ENCODE measurements around the gene BMP7.

The BMP7 gene

GRCh38 chr20:57187068-57187634 lies 79.3 kb downstream of the BMP7 start:
- no peak for DNase-seq

GRCh38 chr20:57186192-57186591 lies 80.2 kb downstream of the BMP7 start:
- DNase-seq: no peak

- DNase-seq: no peak
Observed at GRCh38 chr20:57185188-57185743, 81.2 kb downstream of the BMP7 start.

- no peak for DNase-seq
Observed at GRCh38 chr20:57183457-57184009, 82.9 kb downstream of the BMP7 start.

DNA sequence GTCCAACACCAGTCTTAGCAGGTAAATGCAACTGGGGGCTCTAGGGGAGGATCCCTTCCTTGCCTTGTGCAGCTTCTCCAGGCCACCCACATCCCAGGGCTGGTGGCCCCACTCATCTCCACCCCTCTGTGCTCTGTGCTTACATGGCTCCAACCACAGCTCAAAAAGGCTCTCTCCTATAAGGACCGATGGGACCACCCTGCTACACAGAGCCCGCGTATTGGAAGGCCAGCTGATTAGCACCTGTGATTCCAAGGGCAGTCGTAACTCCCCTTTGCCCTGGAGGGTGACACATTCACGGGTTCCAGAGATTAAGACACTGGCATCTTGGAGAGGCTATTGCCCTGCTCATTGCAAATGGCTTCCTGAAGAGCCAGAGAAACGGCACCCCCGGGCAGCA lies 84.8 kb downstream of the BMP7 start:
- no peak for DNase-seq

DNA sequence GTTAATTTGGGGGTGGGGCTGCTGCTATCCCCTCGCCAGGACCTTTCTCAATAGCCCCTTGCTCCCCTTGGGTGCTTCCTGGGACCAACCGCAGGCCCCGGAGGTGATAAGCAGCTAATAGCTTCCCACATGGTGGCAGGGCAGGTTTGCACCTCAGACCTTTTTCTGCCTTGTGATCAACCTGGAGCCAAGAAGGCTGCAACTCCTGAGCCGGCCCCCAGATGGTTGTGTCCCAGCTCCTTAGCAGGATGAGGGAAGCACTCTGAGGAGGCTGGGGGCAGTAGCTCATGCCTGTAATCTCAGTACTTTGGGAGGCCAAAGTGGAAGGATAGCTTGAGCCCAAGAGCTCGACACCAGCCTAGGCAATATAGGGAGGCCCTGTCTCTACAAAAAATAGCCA lies 85.5 kb downstream of the BMP7 start:
- DNase-seq: no peak

DNA sequence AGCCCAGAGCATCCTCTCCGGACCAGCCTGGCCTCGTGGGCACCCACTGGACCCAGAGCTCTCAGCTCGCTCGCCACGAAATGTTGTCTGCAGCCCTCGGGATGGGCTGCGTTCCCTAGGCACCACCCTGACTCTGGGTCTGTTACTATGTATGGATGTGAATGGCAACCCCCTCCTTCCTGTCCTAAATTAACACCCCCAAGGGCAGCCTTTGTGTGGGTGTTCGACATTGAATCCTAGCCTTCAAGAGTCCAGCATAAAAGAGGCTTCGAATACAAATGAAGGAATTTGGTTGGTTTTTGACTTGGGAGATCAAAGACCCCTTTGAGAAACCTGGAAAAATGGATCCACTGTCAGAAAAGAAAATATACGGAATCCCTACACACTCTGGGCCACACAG lies 86.1 kb downstream of the BMP7 start:
- no peak for DNase-seq

GRCh38 chr20:57179265-57179664 lies 87.2 kb downstream of the BMP7 start:
- no peak for DNase-seq

GRCh38 chr20:57178582-57179111 lies 87.8 kb downstream of the BMP7 start:
- DNase-seq: no peak

GRCh38 chr20:57177636-57178280 lies 88.7 kb downstream of the BMP7 start:
- DNase-seq: no peak

- DNase-seq: no peak
Observed at GRCh38 chr20:57176842-57177241, 89.6 kb downstream of the BMP7 start.

GRCh38 chr20:57175397-57176010 lies 90.9 kb downstream of the BMP7 start:
- no peak for DNase-seq

DNA sequence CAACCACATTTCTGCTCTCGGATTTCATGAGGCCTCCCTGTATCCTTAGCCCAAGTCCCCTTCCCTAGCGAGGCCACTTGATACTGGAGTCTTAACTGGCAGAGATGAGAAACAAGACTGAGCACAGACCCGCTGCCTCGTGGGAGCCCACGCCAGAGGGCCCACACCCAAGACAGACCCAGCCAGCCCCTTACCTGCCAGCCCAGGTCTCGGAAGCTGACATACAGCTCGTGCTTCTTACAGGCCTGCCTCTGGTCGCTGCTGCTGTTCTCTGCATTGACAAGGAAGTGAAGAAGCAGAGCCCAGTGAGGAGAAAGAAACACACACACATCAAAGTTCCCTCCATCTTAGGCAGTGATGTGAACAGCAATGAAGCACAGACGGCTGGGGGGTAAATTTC lies 91.7 kb downstream of the BMP7 start:
- no peak for DNase-seq

- no peak for DNase-seq
Observed at GRCh38 chr20:57173986-57174385, 92.5 kb downstream of the BMP7 start.

- no peak for DNase-seq
Observed at GRCh38 chr20:57173041-57173440, 93.4 kb downstream of the BMP7 start.

DNA sequence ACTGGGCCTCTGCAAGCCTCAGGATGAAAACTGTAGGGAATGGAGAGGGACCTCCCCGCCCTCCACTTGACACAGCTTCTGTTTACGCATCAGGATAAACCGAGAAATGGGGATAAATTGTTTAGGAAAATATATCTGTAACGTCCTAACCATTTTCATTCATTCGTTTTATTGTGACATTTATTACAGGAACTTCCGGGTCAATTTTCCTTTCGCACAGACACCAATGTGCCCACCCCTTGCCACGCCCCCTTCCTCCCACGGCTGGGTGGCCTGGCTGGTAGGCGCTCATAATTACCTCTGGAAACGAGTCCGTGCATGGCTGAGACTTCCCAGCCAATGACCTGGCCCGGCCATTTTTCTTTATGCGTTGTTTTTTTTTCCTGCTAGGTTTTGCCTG lies 96.1 kb downstream of the BMP7 start:
- DNase-seq: no peak

GRCh38 chr20:57169162-57169561 lies 97.3 kb downstream of the BMP7 start:
- no peak for DNase-seq

DNA sequence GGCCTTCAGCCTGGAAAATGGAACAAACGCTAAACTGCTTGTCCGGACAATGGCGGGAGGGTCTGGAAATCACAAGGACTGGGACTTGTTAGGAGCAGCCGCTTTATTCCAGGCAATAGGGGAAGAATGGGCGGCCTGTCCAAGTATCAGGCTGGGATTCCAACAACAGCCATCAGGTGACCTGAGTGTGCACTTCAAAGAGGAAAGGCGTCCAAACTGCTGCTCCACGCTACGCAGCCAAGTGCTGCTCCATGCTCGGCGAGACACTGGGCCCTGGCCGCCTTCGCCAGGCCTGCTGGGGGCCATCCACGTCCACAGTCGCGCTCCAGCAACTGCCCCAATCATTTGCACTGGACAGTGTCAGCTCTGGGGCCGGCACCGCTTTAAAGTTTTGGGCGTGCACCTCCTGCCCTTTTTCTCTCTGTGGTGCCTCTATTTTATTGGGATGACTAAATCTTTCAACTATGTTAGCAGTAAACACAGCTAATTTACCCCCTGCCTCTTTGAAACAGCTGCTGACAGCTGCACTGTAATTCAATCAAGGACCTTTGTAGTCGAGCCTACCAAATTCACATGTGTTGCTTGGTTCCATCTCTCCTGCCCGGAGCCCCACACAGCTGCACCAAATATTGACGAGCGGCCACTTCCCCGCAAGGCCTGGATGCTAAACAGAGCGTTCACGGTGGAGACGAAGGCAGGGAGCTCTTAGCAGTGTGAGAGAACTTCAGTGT lies 98.3 kb downstream of the BMP7 start:
- DNase-seq: no peak

DNA sequence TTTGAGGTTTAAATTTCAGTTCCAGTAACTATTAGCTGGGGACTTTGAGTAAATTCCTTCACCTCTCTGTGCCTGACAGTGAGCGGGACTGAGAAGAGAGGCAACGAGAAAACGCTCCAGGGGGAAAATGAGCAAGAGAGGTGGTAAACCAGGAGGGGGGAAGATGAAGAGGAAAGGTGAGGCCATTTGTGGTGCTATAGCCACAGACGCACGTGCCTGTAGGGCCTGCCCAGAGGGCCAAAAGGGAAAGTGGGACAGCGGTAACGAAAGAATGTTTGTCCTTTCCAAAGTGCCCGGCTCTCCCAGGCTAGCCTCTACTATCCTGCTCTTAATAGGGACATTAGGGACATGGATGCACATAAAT lies 99.2 kb downstream of the BMP7 start:
- no peak for DNase-seq

DNA sequence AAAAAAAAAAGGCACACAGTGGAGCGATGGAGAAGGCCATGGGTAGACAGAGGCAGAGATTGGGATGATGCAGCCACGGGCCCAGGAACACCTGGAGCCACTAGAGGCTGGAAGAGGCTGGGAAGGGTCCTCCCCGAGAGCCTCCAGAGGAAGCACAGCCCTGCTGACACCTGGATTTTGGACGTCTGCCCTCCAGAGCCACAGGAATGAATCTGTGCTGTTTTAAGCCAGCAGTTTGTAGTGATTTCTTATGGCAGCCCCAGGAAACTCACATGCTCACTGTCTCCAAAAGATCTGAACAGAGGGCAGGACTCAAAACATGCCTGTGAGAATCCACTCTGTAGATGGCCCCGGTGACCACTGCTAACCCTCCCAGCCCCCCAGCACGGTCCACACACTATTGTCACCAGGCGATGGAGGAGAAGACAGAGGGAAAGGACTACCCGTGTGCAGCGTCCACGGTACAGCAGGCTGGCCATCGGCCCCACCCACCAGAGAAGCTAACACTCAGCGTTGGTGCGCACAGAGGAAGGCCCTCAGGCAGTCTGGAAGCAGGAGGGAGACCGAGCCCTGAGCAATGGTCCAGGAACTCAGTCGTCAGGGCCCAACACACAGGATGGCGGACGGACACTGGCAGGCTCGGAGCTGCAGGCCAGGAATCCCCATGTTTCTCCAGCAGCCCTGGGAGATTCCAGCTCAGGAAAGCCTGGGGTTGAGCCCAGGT lies 99.7 kb downstream of the BMP7 start:
- no peak for DNase-seq

GRCh38 chr20:57165427-57166004 lies 100.9 kb downstream of the BMP7 start:
- DNase-seq: no peak

GRCh38 chr20:57164872-57165271 lies 101.6 kb downstream of the BMP7 start:
- DNase-seq: no peak

Data from NCI-H187 (cell line).